ENCODE measurements around the gene COX8A.

COX8A gene

GRCh38 chr11:64001484-64002420 is 27.3 kb downstream of the COX8A start:
- DNase-seq (ENCODE audit: low read depth in 1 of 2, low spot score in 1 of 2) = no peak
- Histone ChIP-seq H3K27ac (replicated peaks) (no peak overlapping the region), H3K4me3 (replicated peaks; ENCODE audit: insufficient read depth, low read length) (no peak overlapping the region), H3K27me3 (ENCODE audit: insufficient read depth, poor library complexity, severe bottlenecking) (no peaks in the 10 kb centered on the region)
- TF ChIP-seq SPI1 (IDR thresholded peaks at IDR 0.05; ENCODE audit: borderline replicate concordance, low read depth) = no peak

DNA sequence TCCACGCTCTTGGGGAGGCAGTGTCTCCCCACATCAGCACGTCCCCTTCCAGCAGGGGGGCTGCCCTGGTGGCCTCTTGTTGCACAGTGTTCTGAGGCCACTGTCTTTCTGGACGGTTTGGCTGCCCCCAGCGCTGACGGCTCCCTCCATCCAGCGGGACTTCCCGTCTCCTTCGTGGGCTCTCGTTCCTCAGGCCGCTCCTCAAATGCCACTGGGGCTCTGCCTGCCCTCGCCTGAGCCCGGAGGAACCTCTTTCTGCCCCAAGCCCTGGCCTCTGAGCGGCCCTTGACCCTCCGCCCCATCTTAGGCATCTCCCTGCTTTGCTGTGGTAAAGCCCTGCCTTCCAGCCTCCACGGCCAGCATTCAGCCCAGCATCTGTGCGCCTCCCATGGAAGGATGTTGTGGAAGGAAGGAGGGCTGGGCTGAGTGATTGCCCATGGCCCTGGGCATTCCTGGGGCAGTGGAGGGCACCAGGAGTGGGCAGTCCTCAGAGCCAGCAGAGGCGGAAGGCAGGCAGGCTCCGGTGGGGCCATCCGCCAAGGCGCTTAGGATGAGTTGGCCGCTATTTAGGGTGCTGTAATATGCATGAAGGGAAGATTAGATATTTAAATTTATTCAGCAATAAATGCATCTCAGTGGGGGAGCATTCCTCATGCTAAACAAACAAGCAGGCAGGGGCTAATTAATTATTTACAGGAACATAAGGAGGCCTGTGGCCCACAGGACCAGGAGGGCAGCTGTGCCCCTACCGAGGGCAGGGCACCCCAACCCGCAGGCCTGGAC is 29.6 kb downstream of the COX8A start:
- no peaks in the 10 kb centered on the region for H3K27me3 ChIP-seq (ENCODE audit: insufficient read depth, poor library complexity, severe bottlenecking)
- H3K4me3 ChIP-seq (replicated peaks; ENCODE audit: insufficient read depth, low read length) = no peak overlapping the region
- TF ChIP-seq SPI1 (IDR thresholded peaks at IDR 0.05; ENCODE audit: borderline replicate concordance, low read depth) (no peak), CTCF (IDR thresholded peaks at IDR 0.05; ENCODE audit: insufficient read depth, low read length) (no peak), POLR2AphosphoS5 (IDR thresholded peaks at IDR 0.05; ENCODE audit: low read depth) (no peak), GABPA (IDR thresholded peaks at IDR 0.05; ENCODE audit: low read depth) (no peak)
- TF ChIP-seq, protein P1, sequence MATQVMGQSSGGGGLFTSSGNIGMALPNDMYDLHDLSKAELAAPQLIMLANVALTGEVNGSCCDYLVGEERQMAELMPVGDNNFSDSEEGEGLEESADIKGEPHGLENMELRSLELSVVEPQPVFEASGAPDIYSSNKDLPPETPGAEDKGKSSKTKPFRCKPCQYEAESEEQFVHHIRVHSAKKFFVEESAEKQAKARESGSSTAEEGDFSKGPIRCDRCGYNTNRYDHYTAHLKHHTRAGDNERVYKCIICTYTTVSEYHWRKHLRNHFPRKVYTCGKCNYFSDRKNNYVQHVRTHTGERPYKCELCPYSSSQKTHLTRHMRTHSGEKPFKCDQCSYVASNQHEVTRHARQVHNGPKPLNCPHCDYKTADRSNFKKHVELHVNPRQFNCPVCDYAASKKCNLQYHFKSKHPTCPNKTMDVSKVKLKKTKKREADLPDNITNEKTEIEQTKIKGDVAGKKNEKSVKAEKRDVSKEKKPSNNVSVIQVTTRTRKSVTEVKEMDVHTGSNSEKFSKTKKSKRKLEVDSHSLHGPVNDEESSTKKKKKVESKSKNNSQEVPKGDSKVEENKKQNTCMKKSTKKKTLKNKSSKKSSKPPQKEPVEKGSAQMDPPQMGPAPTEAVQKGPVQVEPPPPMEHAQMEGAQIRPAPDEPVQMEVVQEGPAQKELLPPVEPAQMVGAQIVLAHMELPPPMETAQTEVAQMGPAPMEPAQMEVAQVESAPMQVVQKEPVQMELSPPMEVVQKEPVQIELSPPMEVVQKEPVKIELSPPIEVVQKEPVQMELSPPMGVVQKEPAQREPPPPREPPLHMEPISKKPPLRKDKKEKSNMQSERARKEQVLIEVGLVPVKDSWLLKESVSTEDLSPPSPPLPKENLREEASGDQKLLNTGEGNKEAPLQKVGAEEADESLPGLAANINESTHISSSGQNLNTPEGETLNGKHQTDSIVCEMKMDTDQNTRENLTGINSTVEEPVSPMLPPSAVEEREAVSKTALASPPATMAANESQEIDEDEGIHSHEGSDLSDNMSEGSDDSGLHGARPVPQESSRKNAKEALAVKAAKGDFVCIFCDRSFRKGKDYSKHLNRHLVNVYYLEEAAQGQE (IDR thresholded peaks at IDR 0.05; ENCODE audit: insufficient replicate concordance, low read depth) = no peak
- no peak overlapping the region for H3K27ac ChIP-seq (replicated peaks)
- DNase-seq (ENCODE audit: low read depth in 1 of 2, low spot score in 1 of 2) = no peak

- Histone ChIP-seq H3K27me3 (ENCODE audit: insufficient read depth, poor library complexity, severe bottlenecking) (no peaks in the 10 kb centered on the region), H3K4me3 (replicated peaks; ENCODE audit: insufficient read depth, low read length) (no peak overlapping the region), H3K27ac (replicated peaks) (no peak overlapping the region)
- TF ChIP-seq, protein P1 (IDR thresholded peaks at IDR 0.05; ENCODE audit: insufficient replicate concordance, low read depth) = no peak
- no peak for TF ChIP-seq CTCF (IDR thresholded peaks at IDR 0.05; ENCODE audit: insufficient read depth, low read length)
- TF ChIP-seq GABPA (IDR thresholded peaks at IDR 0.05; ENCODE audit: low read depth) = no peak
- no peak for TF ChIP-seq POLR2AphosphoS5 (IDR thresholded peaks at IDR 0.05; ENCODE audit: low read depth)
- no peak for TF ChIP-seq SPI1 (IDR thresholded peaks at IDR 0.05; ENCODE audit: borderline replicate concordance, low read depth)
- no peak for DNase-seq (ENCODE audit: low read depth in 1 of 2, low spot score in 1 of 2)
Measured at GRCh38 chr11:64004590-64004984, 30.2 kb downstream of the COX8A start.

DNA sequence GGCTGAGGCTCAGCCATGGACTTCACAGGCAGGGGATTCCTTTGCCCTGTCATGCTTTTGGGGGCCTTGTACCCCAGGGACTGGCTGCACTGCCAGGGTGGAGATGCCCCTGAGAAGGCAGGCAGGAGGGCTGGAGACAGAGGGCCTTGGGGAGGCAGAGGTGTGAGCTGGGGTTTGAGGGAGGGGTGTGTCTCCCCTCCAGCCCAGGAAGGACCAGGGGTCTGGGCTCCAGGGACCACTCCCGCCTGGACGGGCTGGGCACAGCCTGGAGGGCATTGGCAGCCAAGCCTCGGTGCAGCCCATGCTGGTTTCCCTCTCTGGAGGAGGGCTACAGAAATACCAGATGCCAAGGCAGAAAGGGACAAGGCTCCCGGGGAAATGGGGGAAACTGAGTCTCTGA is 31.3 kb downstream of the COX8A start:
- H3K27ac ChIP-seq (replicated peaks) = no peak overlapping the region
- no peak overlapping the region for H3K4me3 ChIP-seq (replicated peaks; ENCODE audit: insufficient read depth, low read length)
- DNase-seq (ENCODE audit: low read depth in 1 of 2, low spot score in 1 of 2) = no peak
- no peak for TF ChIP-seq GABPA (IDR thresholded peaks at IDR 0.05; ENCODE audit: low read depth)
- TF ChIP-seq, protein P1 (IDR thresholded peaks at IDR 0.05; ENCODE audit: insufficient replicate concordance, low read depth) = no peak
- TF ChIP-seq CTCF (IDR thresholded peaks at IDR 0.05; ENCODE audit: insufficient read depth, low read length) = no peak
- TF ChIP-seq SPI1 (IDR thresholded peaks at IDR 0.05; ENCODE audit: borderline replicate concordance, low read depth) = no peak
- no peak for TF ChIP-seq POLR2AphosphoS5 (IDR thresholded peaks at IDR 0.05; ENCODE audit: low read depth)
- H3K27me3 ChIP-seq (ENCODE audit: insufficient read depth, poor library complexity, severe bottlenecking) = no peaks in the 10 kb centered on the region

Measured in HL-60 (cell line).